Measurements from ENCODE around the gene EVX1. TPM values are rescaled to one million over a fixed set of nuclear protein-coding genes. Genes with fewer than 3 reads are reported as not detected.

EVX1 gene
- not detected in 2 replicates for total RNA-seq (2021)
- long read RNA-seq: 0 reads

DNA sequence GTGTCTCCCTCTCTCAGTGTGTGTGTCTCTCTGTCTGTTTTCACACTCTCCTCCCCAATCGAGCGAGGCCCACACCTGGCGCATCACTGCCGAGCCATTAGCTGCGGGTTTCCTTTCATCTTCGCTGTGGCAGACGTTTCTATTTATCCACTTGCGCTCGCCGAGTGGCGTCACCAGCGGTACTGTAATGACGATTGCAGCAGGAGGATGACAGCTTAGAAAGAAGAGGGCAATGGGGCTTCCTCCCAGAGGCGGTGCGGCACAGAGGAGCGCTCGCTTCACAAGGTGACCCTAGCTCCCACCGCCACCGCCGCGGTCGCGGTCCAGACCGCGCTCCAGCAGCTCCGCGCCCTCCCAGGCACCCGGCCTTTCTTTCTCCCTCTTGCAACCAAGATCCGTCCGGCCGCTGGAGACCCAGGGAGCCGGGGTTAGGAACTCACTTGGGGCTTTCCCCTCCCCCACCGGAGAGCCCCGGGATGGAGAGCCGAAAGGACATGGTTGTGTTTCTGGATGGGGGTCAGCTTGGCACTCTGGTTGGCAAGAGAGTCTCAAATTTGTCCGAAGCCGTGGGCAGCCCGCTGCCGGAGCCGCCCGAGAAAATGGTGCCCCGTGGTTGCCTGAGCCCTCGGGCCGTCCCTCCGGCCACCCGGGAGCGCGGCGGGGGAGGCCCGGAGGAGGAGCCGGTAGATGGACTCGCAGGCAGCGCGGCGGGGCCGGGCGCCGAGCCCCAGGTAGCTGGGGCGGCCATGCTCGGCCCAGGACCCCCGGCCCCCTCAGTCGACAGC lies at the start of gene EVX1:
Gene EVX1, plus strand, starts transcription at position 248 of the 785 bp plus-strand sequence. Its CDS starts 229 bp downstream, at position 477.
- Histone ChIP-seq H2BK5ac (ENCODE audit: insufficient read length, low read length) (no peak within 1 kb of the TSS), H2AK5ac (ENCODE audit: insufficient read length, low read length) (no peak within 1 kb of the TSS), H3K23ac (ENCODE audit: insufficient read length, low read depth, low read length) (no peak within 1 kb of the TSS), H3K4me2 (ENCODE audit: insufficient read depth, insufficient read length, low read length) (peak within 1 kb of the TSS; percentile 14), H4K20me1 (ENCODE audit: control insufficient read depth, insufficient read depth, insufficient read length) (peaks cover 2% of the 10 kb centered on the region), H3K27me3 (ENCODE audit: insufficient read depth, low read length) (peaks cover 99% of the 10 kb centered on the region), H3K18ac (ENCODE audit: insufficient read length, low read depth, low read length) (no peak within 1 kb of the TSS), H3K4me1 (ENCODE audit: insufficient read depth, low read length) (no peaks in the 10 kb centered on the region), H3K79me2 (ENCODE audit: insufficient read depth, low read length) (no peaks in the 10 kb centered on the region), H3K9me3 (ENCODE audit: control insufficient read depth, low read depth, low read length) (no peaks in the 10 kb centered on the region), H3K9ac (ENCODE audit: extremely low read depth, insufficient read length, low read length) (no peak within 1 kb of the TSS), H3K23me2 (ENCODE audit: insufficient read length, low read depth, low read length, poor library complexity, severe bottlenecking) (peaks cover 3% of the 10 kb centered on the region), H2BK12ac (ENCODE audit: insufficient read length, low read depth, low read length) (no peak within 1 kb of the TSS), H2BK15ac (ENCODE audit: low read depth, low read length) (no peak within 1 kb of the TSS), H3K14ac (ENCODE audit: insufficient read depth, low read length) (no peak within 1 kb of the TSS), H4K8ac (replicated peaks; ENCODE audit: insufficient read length, low read depth, low read length) (no peak within 1 kb of the TSS), H3K4ac (ENCODE audit: low read depth, low read length) (no peak within 1 kb of the TSS), H3K56ac (ENCODE audit: insufficient read length, low read depth, low read length) (no peak within 1 kb of the TSS), H3K27ac (ENCODE audit: insufficient read length, low read depth, low read length) (no peak within 1 kb of the TSS), H3K79me1 (ENCODE audit: insufficient read depth, low read depth, low read length, poor library complexity, severe bottlenecking) (no peaks in the 10 kb centered on the region), H4K91ac (ENCODE audit: insufficient read length, low read depth, low read length) (no peak within 1 kb of the TSS), H2AFZ (ENCODE audit: low read length) (no peak within 1 kb of the TSS), H2BK20ac (ENCODE audit: low read depth, low read length, poor library complexity, severe bottlenecking) (no peak within 1 kb of the TSS), H3T11ph (ENCODE audit: low read length) (no peak within 1 kb of the TSS), H2BK120ac (ENCODE audit: low read depth, low read length, poor library complexity, severe bottlenecking) (no peak within 1 kb of the TSS), H4K5ac (ENCODE audit: insufficient read length, low read depth, low read length) (no peak within 1 kb of the TSS)
- 0 out of 7 replicates have a peak, but pooled peaks cover 0 to 1% (median 0%) of the 10 kb centered on the region in 3 experiments for H3K36me3 Mint-ChIP-seq (ENCODE audit: insufficient read depth in 1 of 3, low read depth in 3 of 3)
- no CpG with 5 or more reads among the region's 62 CpGs for WGBS (ENCODE audit: extremely low coverage, insufficient read length, low lambda C conversion rate)
- H3K4me3 Mint-ChIP-seq: peak within 1 kb of the TSS in 1 of 2 experiments; percentile 74; a peak in 3 of 5 replicates
- peak; percentile 40 for DNase-seq
- peaks cover 36 to 63% of the 10 kb centered on the region in 2 experiments for H3K4me1 Mint-ChIP-seq
- TF ChIP-seq, protein P1, sequence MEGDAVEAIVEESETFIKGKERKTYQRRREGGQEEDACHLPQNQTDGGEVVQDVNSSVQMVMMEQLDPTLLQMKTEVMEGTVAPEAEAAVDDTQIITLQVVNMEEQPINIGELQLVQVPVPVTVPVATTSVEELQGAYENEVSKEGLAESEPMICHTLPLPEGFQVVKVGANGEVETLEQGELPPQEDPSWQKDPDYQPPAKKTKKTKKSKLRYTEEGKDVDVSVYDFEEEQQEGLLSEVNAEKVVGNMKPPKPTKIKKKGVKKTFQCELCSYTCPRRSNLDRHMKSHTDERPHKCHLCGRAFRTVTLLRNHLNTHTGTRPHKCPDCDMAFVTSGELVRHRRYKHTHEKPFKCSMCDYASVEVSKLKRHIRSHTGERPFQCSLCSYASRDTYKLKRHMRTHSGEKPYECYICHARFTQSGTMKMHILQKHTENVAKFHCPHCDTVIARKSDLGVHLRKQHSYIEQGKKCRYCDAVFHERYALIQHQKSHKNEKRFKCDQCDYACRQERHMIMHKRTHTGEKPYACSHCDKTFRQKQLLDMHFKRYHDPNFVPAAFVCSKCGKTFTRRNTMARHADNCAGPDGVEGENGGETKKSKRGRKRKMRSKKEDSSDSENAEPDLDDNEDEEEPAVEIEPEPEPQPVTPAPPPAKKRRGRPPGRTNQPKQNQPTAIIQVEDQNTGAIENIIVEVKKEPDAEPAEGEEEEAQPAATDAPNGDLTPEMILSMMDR (conservative IDR thresholded peaks at IDR 0.05): no peak
- peaks cover 98% of the 10 kb centered on the region for H3K27me3 Mint-ChIP-seq (ENCODE audit: low read depth)
- H3K9me3 Mint-ChIP-seq: peaks cover 2 to 8% of the 10 kb centered on the region in 2 experiments; a peak in 3 of 5 replicates
- peak within 1 kb of the TSS in 1 of 3 experiments; percentile 40; a peak in 1 of 7 replicates for H3K27ac Mint-ChIP-seq
